Transverse colon (tissue), 3 donors: ENCODE measurements around the gene PPFIBP2.

Experiments
- CTCF ChIP-seq, 5 experiments: fragments of 200-600 bp in 3 of 5; fragments of 450-650 bp in 2 of 5; sonication (generic) in 3 of 5; IDR thresholded peaks; 1 replicate in 2 of 5; 2 replicates in 3 of 5; pipeline ENCODE4 v1.5.1; 2016 to 2017; ENCODE audit warnings: antibody characterized with exemption in 5 of 5, inconsistent platforms in 3 of 5, mild to moderate bottlenecking in 2 of 5, moderate library complexity in 1 of 5
- POLR2A ChIP-seq: fragments of 450-650 bp; IDR thresholded peaks from one replicate; pipeline ENCODE4 v1.6.1; 2016; ENCODE audit warnings: antibody characterized with exemption, mild to moderate bottlenecking, moderate library complexity

DNA sequence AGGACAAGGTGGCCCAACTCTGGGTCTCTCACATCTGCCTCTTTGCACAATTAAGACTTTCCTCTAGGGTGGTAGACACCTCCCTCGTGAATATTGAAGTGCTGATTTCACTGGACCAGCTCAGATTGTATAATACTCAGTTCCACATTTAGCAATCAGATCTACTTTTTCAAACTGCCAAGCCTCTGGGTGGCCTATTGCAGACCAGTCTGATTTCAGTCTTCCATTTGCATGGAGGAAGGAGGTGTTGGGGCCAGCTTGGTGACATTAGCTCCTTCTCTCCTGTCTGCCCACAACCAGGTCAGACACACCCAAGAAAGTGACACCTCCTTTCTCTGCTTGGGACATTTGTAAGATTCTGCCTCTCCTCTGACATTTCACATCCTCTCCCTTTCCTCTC, 78.2 kb downstream of the PPFIBP2 start:
- TF ChIP-seq POLR2A (no peak), CTCF (IDR thresholded peaks at IDR 0.05) (no peak)
